T-cell (primary cell): ENCODE measurements around the gene SLC9A7. TPM values are rescaled to one million over a fixed set of nuclear protein-coding genes. Genes with fewer than 3 reads are reported as not detected.

Experiments used
- ATAC-seq, 4 experiments: fragments of 200-7000 bp in 3 of 4; fragments of 150-1000 bp in 1 of 4; cut with Tn5 transposase; replicated peaks in 1 of 4; 1 replicate in 3 of 4; 2 replicates in 1 of 4; pipeline ENCODE4 v1.10.0; 2021; ENCODE audit warnings: moderate library complexity in 3 of 4, mild to moderate bottlenecking in 2 of 4, moderate number of reproducible peaks in 1 of 4
- CTCF ChIA-PET, 2 donors: fragments of 300-600 bp; sonication (Branson Sonifier 250); formaldehyde crosslinking; loops; one replicate each; lab custom pipeline; 2022; ENCODE audit warnings: antibody characterized with exemption in 2 of 2; lab: Charles Lee
- POLR2A ChIA-PET, 2 donors: fragments of 300-600 bp; sonication (Branson Sonifier 250); formaldehyde crosslinking; loops; one replicate each; lab custom pipeline; 2022; ENCODE audit warnings: antibody characterized with exemption in 2 of 2; lab: Charles Lee
- DNase-seq, 35 experiments: peaks; one replicate each; pipeline versions ENCODE4 v3.0.0 to v3.0.0-alpha.2; 2013 to 2023
- H3K27ac ChIP-seq: one replicate; pipeline ENCODE4 v1.5.1; 2013; ENCODE audit warnings: low read length
- H3K27me3 ChIP-seq, 2 experiments: replicated peaks in 1 of 2; 1 replicate in 1 of 2; 2 replicates in 1 of 2; pipeline versions ENCODE4 v1.6.1 to v1.7.0; 2013; ENCODE audit warnings: low read length in 1 of 2, mixed read lengths in 1 of 2; ENCODE audit not compliant: control insufficient read depth in 2 of 2, insufficient read depth in 2 of 2; ENCODE audit errors: extremely low read depth in 1 of 2
- H3K36me3 ChIP-seq, 2 donors: 1 replicate in 1 of 2; 2 replicates in 1 of 2; pipeline versions ENCODE4 v1.6.1 to v1.7.0; 2013; ENCODE audit warnings: low read length in 1 of 2; ENCODE audit not compliant: control insufficient read depth in 2 of 2, insufficient read depth in 1 of 2; ENCODE audit errors: extremely low read depth in 1 of 2
- H3K4me1 ChIP-seq, 2 experiments: 1 replicate in 1 of 2; 2 replicates in 1 of 2; pipeline versions ENCODE4 v1.6.1 to v1.7.0; 2013; ENCODE audit warnings: low read length in 2 of 2, mixed read lengths in 1 of 2; ENCODE audit not compliant: insufficient read depth in 2 of 2, control insufficient read depth in 1 of 2; ENCODE audit errors: extremely low read depth in 1 of 2
- H3K4me3 ChIP-seq, 2 donors: 1 replicate in 1 of 2; 2 replicates in 1 of 2; pipeline versions ENCODE4 v1.5.1 to v1.7.0; 2013; ENCODE audit warnings: mild to moderate bottlenecking in 2 of 2, low read length in 1 of 2, moderate library complexity in 1 of 2; ENCODE audit not compliant: control insufficient read depth in 1 of 2; ENCODE audit errors: extremely low read depth in 1 of 2
- H3K9me3 ChIP-seq: 2 replicates; pipeline ENCODE4 v1.7.0; 2013
- H3K27ac Mint-ChIP-seq, 2 donors: one replicate each; pipeline ENCODE4 v1.8.0; 2020 to 2021; ENCODE audit warnings: mild to moderate bottlenecking in 2 of 2, mixed read lengths in 2 of 2
- H3K27me3 Mint-ChIP-seq, 2 donors: one replicate each; pipeline ENCODE4 v1.8.0; 2021 to 2022; ENCODE audit warnings: mixed read lengths in 2 of 2
- H3K36me3 Mint-ChIP-seq: one replicate; pipeline ENCODE4 v1.8.0; 2021; ENCODE audit warnings: mixed read lengths
- H3K4me1 Mint-ChIP-seq, 3 donors: one replicate each; pipeline ENCODE4 v1.8.0; 2020 to 2022; ENCODE audit warnings: mixed read lengths in 3 of 3, mild to moderate bottlenecking in 1 of 3
- H3K4me3 Mint-ChIP-seq, 3 donors: one replicate each; pipeline ENCODE4 v1.8.0; 2020 to 2022; ENCODE audit warnings: mild to moderate bottlenecking in 3 of 3, mixed read lengths in 3 of 3, moderate library complexity in 3 of 3
- H3K9me3 Mint-ChIP-seq, 3 donors: one replicate each; pipeline ENCODE4 v1.8.0; 2020 to 2022; ENCODE audit warnings: mixed read lengths in 3 of 3
- WGBS: methylation state at CpG from one replicate; pipeline ENCODE4 v1.1.5; 2013; ENCODE audit warnings: missing lambda C conversion rate; ENCODE audit not compliant: insufficient coverage; 5-methylcytosine and 5-hydroxymethylcytosine counted together
- total RNA-seq, 35 experiments: library from RNA in 6 of 35; stranded (reverse) in 6 of 35; fragments of 120-200 nt in 1 of 35; gene quantifications; one replicate each; pipeline versions ENCODE4 v1.2.1 to v1.2.4 and lab custom pipeline; 2013 to 2026

The SLC9A7 gene
- total RNA-seq, 5 donors from 2014 or later (not counting 1 experiment from before 2014, with no cell fraction given): 2.3 to 6.3 (median 3.7) TPM

- no peaks in the 10 kb centered on the region for H3K36me3 ChIP-seq
- POLR2A ChIA-PET: no interaction called here
- WGBS: no CpG with 5 or more reads among the region's 6 CpGs
- H3K36me3 Mint-ChIP-seq: peaks cover 8% of the 10 kb centered on the region
- no peak overlapping the region for H3K4me3 ChIP-seq
- DNase-seq (no peak), ATAC-seq (no peak)
- peaks cover 0 to 29% of the 10 kb centered on the region in 2 experiments for H3K4me1 ChIP-seq
- CTCF ChIA-PET: no interaction called here
- no peaks in the 10 kb centered on the region for H3K9me3 ChIP-seq
- peaks cover 16 to 56% (median 35%) of the 10 kb centered on the region in 3 donors for H3K4me1 Mint-ChIP-seq
- H3K9me3 Mint-ChIP-seq: no peaks in the 10 kb centered on the region
- no peak overlapping the region for H3K27ac ChIP-seq
- H3K27me3 Mint-ChIP-seq: peaks cover 0 to 10% of the 10 kb centered on the region in 2 donors
- no peak overlapping the region for H3K4me3 Mint-ChIP-seq
- no peaks in the 10 kb centered on the region for H3K27me3 ChIP-seq
- H3K27ac Mint-ChIP-seq: peak overlapping the region in 1 of 2 donors; percentile 55
Observed at GRCh38 chrX:46580613-46581012, 178.3 kb downstream of the SLC9A7 start.

GRCh38 chrX:46579250-46579649, 179.7 kb downstream of the SLC9A7 start:
- H3K4me1 Mint-ChIP-seq: peaks cover 19 to 55% (median 35%) of the 10 kb centered on the region in 3 donors
- WGBS: no CpG with 5 or more reads among the region's 1 CpG
- peak overlapping the region; percentile 11 to 65 for H3K27ac Mint-ChIP-seq
- ChIA-PET POLR2A (interaction anchor here in 1 of 2 donors (0.6 kb wide), 1 partner anchor 11 kb away, joined by 3 read pairs; no protein-coding TSS in a partner anchor), CTCF (interaction anchor here (0.6 to 0.9 kb wide), 3 partner anchors 8 to 218 kb away, joined by 3 read pairs; no protein-coding TSS in a partner anchor)
- DNase-seq: no peak
- H3K36me3 Mint-ChIP-seq: peaks cover 8% of the 10 kb centered on the region
- Histone ChIP-seq H3K4me3 (no peak overlapping the region), H3K36me3 (no peaks in the 10 kb centered on the region), H3K9me3 (no peaks in the 10 kb centered on the region), H3K4me1 (peaks cover 0 to 37% of the 10 kb centered on the region in 2 experiments), H3K27ac (no peak overlapping the region), H3K27me3 (no peaks in the 10 kb centered on the region)
- no peak for ATAC-seq
- no peak overlapping the region for H3K4me3 Mint-ChIP-seq
- no peaks in the 10 kb centered on the region for H3K9me3 Mint-ChIP-seq
- H3K27me3 Mint-ChIP-seq: peaks cover 0 to 10% of the 10 kb centered on the region in 2 donors

- WGBS: no CpG with 5 or more reads among the region's 7 CpGs
- Mint-ChIP-seq H3K4me1 (peaks cover 28 to 56% (median 40%) of the 10 kb centered on the region in 3 donors), H3K9me3 (no peaks in the 10 kb centered on the region), H3K27me3 (peaks cover 0 to 10% of the 10 kb centered on the region in 2 donors), H3K4me3 (peak overlapping the region; percentile 67 to 79 (median 68)), H3K36me3 (peaks cover 8% of the 10 kb centered on the region), H3K27ac (peak overlapping the region; percentile 49 to 62)
- DNase-seq (no peak), ATAC-seq (no peak)
- ChIA-PET CTCF (interaction anchor here (0.6 to 1.2 kb wide), 3 partner anchors 9 to 348 kb away, joined by 4 to 10 read pairs (median 5); no protein-coding TSS in a partner anchor), POLR2A (interaction anchor here in 1 of 2 donors (0.6 kb wide), 1 partner anchor 17 kb away, joined by 5 read pairs; no protein-coding TSS in a partner anchor)
- Histone ChIP-seq H3K27me3 (no peaks in the 10 kb centered on the region), H3K36me3 (no peaks in the 10 kb centered on the region), H3K27ac (no peak overlapping the region), H3K4me1 (peaks cover 7 to 44% of the 10 kb centered on the region in 2 experiments), H3K4me3 (no peak overlapping the region), H3K9me3 (no peaks in the 10 kb centered on the region)
Observed at GRCh38 chrX:46577221-46578005, 181.5 kb downstream of the SLC9A7 start.

- H3K27ac Mint-ChIP-seq: peak overlapping the region; percentile 47 to 56
- CTCF ChIA-PET: interaction anchor here in 1 of 2 donors (1.2 kb wide), 1 partner anchor 10 kb away, joined by 10 read pairs; no protein-coding TSS in a partner anchor
Observed at GRCh38 chrX:46576458-46576857, 182.5 kb downstream of the SLC9A7 start.

GRCh38 chrX:46575991-46576392, 182.9 kb downstream of the SLC9A7 start:
- Mint-ChIP-seq H3K4me1 (peaks cover 33 to 59% (median 47%) of the 10 kb centered on the region in 3 donors), H3K36me3 (peaks cover 8% of the 10 kb centered on the region), H3K9me3 (no peaks in the 10 kb centered on the region), H3K27ac (peak overlapping the region; percentile 47 to 56), H3K4me3 (peak overlapping the region; percentile 67 to 80 (median 79)), H3K27me3 (peaks cover 0 to 10% of the 10 kb centered on the region in 2 donors)
- ATAC-seq: no peak
- H3K36me3 ChIP-seq: no peaks in the 10 kb centered on the region
- H3K4me1 ChIP-seq: peaks cover 7 to 56% of the 10 kb centered on the region in 2 experiments
- peak in 2 of 35 experiments; percentile 0 to 9 for DNase-seq
- no peaks in the 10 kb centered on the region for H3K27me3 ChIP-seq
- H3K4me3 ChIP-seq: peak overlapping the region in 1 of 2 donors; percentile 46
- ChIA-PET CTCF (no interaction called here), POLR2A (no interaction called here)
- H3K9me3 ChIP-seq: no peaks in the 10 kb centered on the region
- WGBS: no CpG with 5 or more reads among the region's 6 CpGs
- no peak overlapping the region for H3K27ac ChIP-seq

More at GRCh38 chrX:46576458-46576857, 182.5 kb downstream of the SLC9A7 start:
- ATAC-seq (no peak), DNase-seq (no peak)
- H3K4me1 Mint-ChIP-seq: peaks cover 33 to 59% (median 47%) of the 10 kb centered on the region in 3 donors
- H3K9me3 Mint-ChIP-seq: no peaks in the 10 kb centered on the region
- H3K36me3 Mint-ChIP-seq: peaks cover 8% of the 10 kb centered on the region
- Histone ChIP-seq H3K9me3 (no peaks in the 10 kb centered on the region), H3K27me3 (no peaks in the 10 kb centered on the region), H3K36me3 (no peaks in the 10 kb centered on the region), H3K27ac (no peak overlapping the region), H3K4me3 (peak overlapping the region in 1 of 2 donors; percentile 46), H3K4me1 (peaks cover 7 to 53% of the 10 kb centered on the region in 2 experiments)
- H3K27me3 Mint-ChIP-seq: peaks cover 0 to 10% of the 10 kb centered on the region in 2 donors
- no CpG with 5 or more reads among the region's 3 CpGs for WGBS
- H3K4me3 Mint-ChIP-seq: peak overlapping the region; percentile 67 to 80 (median 79)
- POLR2A ChIA-PET: no interaction called here

GRCh38 chrX:46575586-46575985, 183.3 kb downstream of the SLC9A7 start:
- peak overlapping the region; percentile 67 to 80 (median 79) for H3K4me3 Mint-ChIP-seq
- H3K36me3 Mint-ChIP-seq: peaks cover 8% of the 10 kb centered on the region
- Histone ChIP-seq H3K27me3 (no peaks in the 10 kb centered on the region), H3K4me3 (peak overlapping the region in 1 of 2 donors; percentile 46), H3K9me3 (no peaks in the 10 kb centered on the region), H3K4me1 (peaks cover 7 to 56% of the 10 kb centered on the region in 2 experiments), H3K36me3 (no peaks in the 10 kb centered on the region), H3K27ac (no peak overlapping the region)
- DNase-seq (no peak), ATAC-seq (no peak)
- POLR2A ChIA-PET: no interaction called here
- H3K9me3 Mint-ChIP-seq: no peaks in the 10 kb centered on the region
- peaks cover 33 to 58% (median 47%) of the 10 kb centered on the region in 3 donors for H3K4me1 Mint-ChIP-seq
- H3K27me3 Mint-ChIP-seq: peaks cover 0 to 8% of the 10 kb centered on the region in 2 donors
- H3K27ac Mint-ChIP-seq: peak overlapping the region; percentile 52 to 55
- CTCF ChIA-PET: no interaction called here
- WGBS: no CpG with 5 or more reads among the region's 6 CpGs
